Liver (tissue), 9 donors: ENCODE results near the gene UBASH3B. TPM values are rescaled to one million over a fixed set of nuclear protein-coding genes. Genes with fewer than 3 reads are reported as not detected.

ENCODE experiments used
- DNase-seq: peaks from one replicate; pipeline ENCODE4 v3.0.0-alpha.2; 2017; ENCODE audit warnings: low spot score
- H3K27ac ChIP-seq, 2 donors: one replicate each; pipeline ENCODE4 v1.7.0; 2013; ENCODE audit warnings: inconsistent platforms in 2 of 2, low read length in 2 of 2, control low read depth in 1 of 2, low read depth in 1 of 2, mild to moderate bottlenecking in 1 of 2
- H3K27me3 ChIP-seq, 4 donors: one replicate each; pipeline versions ENCODE4 v1.6.1 to v1.7.0; 2013; ENCODE audit warnings: low read length in 3 of 4, inconsistent platforms in 1 of 4, mild to moderate bottlenecking in 1 of 4, moderate library complexity in 1 of 4; ENCODE audit not compliant: control insufficient read depth in 4 of 4, insufficient read depth in 4 of 4
- H3K36me3 ChIP-seq, 4 donors: one replicate each; pipeline versions ENCODE4 v1.6.1 to v1.7.0; 2013; ENCODE audit warnings: low read length in 3 of 4, mild to moderate bottlenecking in 3 of 4, low read depth in 1 of 4, moderate library complexity in 1 of 4; ENCODE audit not compliant: control insufficient read depth in 4 of 4, insufficient read depth in 3 of 4
- H3K4me1 ChIP-seq, 4 donors: one replicate each; pipeline versions ENCODE4 v1.6.1 to v1.7.0; 2013; ENCODE audit warnings: low read length in 3 of 4, mild to moderate bottlenecking in 3 of 4, moderate library complexity in 1 of 4; ENCODE audit not compliant: control insufficient read depth in 4 of 4, insufficient read depth in 4 of 4
- H3K4me3 ChIP-seq, 3 donors: one replicate each; pipeline versions ENCODE4 v1.6.1 to v1.7.0; 2013; ENCODE audit warnings: low read length in 3 of 3, control low read depth in 1 of 3, low read depth in 1 of 3, mild to moderate bottlenecking in 1 of 3
- H3K9ac ChIP-seq, 2 donors: one replicate each; pipeline ENCODE4 v1.7.0; 2013; ENCODE audit warnings: low read length in 2 of 2, mild to moderate bottlenecking in 2 of 2, moderate library complexity in 2 of 2, control low read depth in 1 of 2, low read depth in 1 of 2
- H3K9me3 ChIP-seq, 4 donors: one replicate each; pipeline versions ENCODE4 v1.6.1 to v1.7.0; 2013; ENCODE audit warnings: low read length in 3 of 4; ENCODE audit not compliant: control insufficient read depth in 4 of 4
- ATF3 ChIP-seq: IDR thresholded peaks from 2 replicates; pipeline ENCODE4 v1.6.1; 2016; ENCODE audit warnings: antibody characterized with exemption
- CTCF ChIP-seq: fragments of 150-350 bp; IDR thresholded peaks from 2 replicates; pipeline ENCODE4 v1.5.1; 2017; ENCODE audit warnings: improper control_type of control experiment, low read depth, low read length; ENCODE audit not compliant: missing input control
- EGR1 ChIP-seq, 2 donors: IDR thresholded peaks; 2 replicates each; pipeline ENCODE4 v1.6.1; 2016 to 2018; ENCODE audit warnings: antibody characterized with exemption in 2 of 2, low read depth in 2 of 2
- FOXA1 ChIP-seq: IDR thresholded peaks from 2 replicates; pipeline ENCODE4 v1.6.1; 2016; ENCODE audit warnings: antibody characterized with exemption
- FOXA2 ChIP-seq: IDR thresholded peaks from 2 replicates; pipeline ENCODE4 v1.6.1; 2016; ENCODE audit warnings: antibody characterized with exemption
- GABPA ChIP-seq, 2 donors: IDR thresholded peaks in 1 of 2; conservative IDR thresholded peaks in 1 of 2; 2 replicates each; pipeline ENCODE4 v1.6.1; 2016; ENCODE audit warnings: antibody characterized with exemption in 2 of 2, mild to moderate bottlenecking in 1 of 2, moderate library complexity in 1 of 2
- HNF4A ChIP-seq, 2 donors: conservative IDR thresholded peaks; 2 replicates each; pipeline ENCODE4 v1.6.1; 2016; ENCODE audit warnings: antibody characterized with exemption in 2 of 2, mild to moderate bottlenecking in 2 of 2
- HNF4G ChIP-seq: IDR thresholded peaks from 2 replicates; pipeline ENCODE4 v1.6.1; 2016; ENCODE audit warnings: antibody characterized with exemption
- JUND ChIP-seq, 2 donors: IDR thresholded peaks; 2 replicates each; pipeline ENCODE4 v1.6.1; 2016; ENCODE audit warnings: antibody characterized with exemption in 2 of 2
- MAX ChIP-seq: IDR thresholded peaks from 2 replicates; pipeline ENCODE4 v1.6.1; 2016; ENCODE audit warnings: antibody characterized with exemption
- RAD21 ChIP-seq, 2 donors: IDR thresholded peaks; 2 replicates each; pipeline ENCODE4 v1.6.1; 2016; ENCODE audit warnings: antibody characterized with exemption in 2 of 2, mild to moderate bottlenecking in 2 of 2
- REST ChIP-seq: IDR thresholded peaks from 2 replicates; pipeline ENCODE4 v1.6.1; 2016; ENCODE audit warnings: antibody characterized with exemption, mild to moderate bottlenecking
- RXRA ChIP-seq, 2 donors: IDR thresholded peaks; 2 replicates each; pipeline ENCODE4 v1.6.1; 2017 to 2018; ENCODE audit warnings: antibody characterized with exemption in 2 of 2, mild to moderate bottlenecking in 1 of 2
- SP1 ChIP-seq: IDR thresholded peaks from 2 replicates; pipeline ENCODE4 v1.6.1; 2018; ENCODE audit warnings: antibody characterized with exemption, mild to moderate bottlenecking
- TAF1 ChIP-seq: conservative IDR thresholded peaks from 2 replicates; pipeline ENCODE4 v1.6.1; 2016; ENCODE audit warnings: antibody characterized with exemption, mild to moderate bottlenecking
- YY1 ChIP-seq: IDR thresholded peaks from 2 replicates; pipeline ENCODE4 v1.6.1; 2016; ENCODE audit warnings: antibody characterized with exemption, mild to moderate bottlenecking
- ZBTB33 ChIP-seq: IDR thresholded peaks from 2 replicates; pipeline ENCODE4 v1.6.1; 2016; ENCODE audit warnings: antibody characterized with exemption
- WGBS: extraction: QIAGEN DNeasy Blood & Tissue Kit; methylation state at CpG from one replicate; pipeline ENCODE4 v1.1.7; 2013; 5-methylcytosine and 5-hydroxymethylcytosine counted together
- polyA plus RNA-seq, 2 donors: library from polyadenylated mRNA; stranded (reverse) in 1 of 2; unstranded in 1 of 2; fragments of 200-250 nt in 1 of 2; fragments of >200 nt in 1 of 2; fragmentation: Nextera tagmentation in 1 of 2; extraction: Ambion mirVana in 1 of 2; gene quantifications; one replicate each; pipeline versions ENCODE4 v1.2.1 to v1.2.3, GENCODE V29; 2013 to 2015
- total RNA-seq, 2 donors: library from RNA; depleted of rRNA; stranded (reverse); fragments of >200 nt; gene quantifications; one replicate each; pipeline ENCODE4 v1.2.3, GENCODE V29; 2014
- donor health status: healthy.
- donor health status: healthy.
- donor health status: healthy.
- donor health status: healthy.
- donor health status: healthy.

Gene UBASH3B
- total and polyA plus RNA-seq, 4 donors: 0.48 to 5.5 (median 2.5) TPM

GRCh38 chr11:122678406-122678805 lies 22.9 kb downstream of the UBASH3B start:
- DNase-seq: no peak
- H3K9me3 ChIP-seq: no peaks in the 10 kb centered on the region
- no peak for TF ChIP-seq MAX
- TF ChIP-seq CTCF: no peak
- TF ChIP-seq HNF4G: no peak
- no peak for TF ChIP-seq RXRA (IDR thresholded peaks at IDR 0.05)
- no peak for TF ChIP-seq HNF4A (conservative IDR thresholded peaks at IDR 0.05)
- TF ChIP-seq RAD21 (IDR thresholded peaks at IDR 0.05): no peak
- TF ChIP-seq FOXA1: no peak
- TF ChIP-seq EGR1 (IDR thresholded peaks at IDR 0.05; ENCODE audit: low read depth in 2 of 2): no peak
- TF ChIP-seq JUND (IDR thresholded peaks at IDR 0.05): no peak
- H3K4me3 ChIP-seq: no peak overlapping the region
- H3K9ac ChIP-seq: no peak overlapping the region
- H3K36me3 ChIP-seq: no peaks in the 10 kb centered on the region
- no peaks in the 10 kb centered on the region for H3K27me3 ChIP-seq
- no peak overlapping the region for H3K27ac ChIP-seq
- peaks cover 0 to 11% (median 8%) of the 10 kb centered on the region in 4 donors for H3K4me1 ChIP-seq

GRCh38 chr11:122679466-122679865 lies 23.9 kb downstream of the UBASH3B start:
- WGBS: 87% methylated on average over 2 of the region's 2 CpGs
- DNase-seq: no peak
- no peak overlapping the region for H3K9ac ChIP-seq
- H3K27me3 ChIP-seq: no peaks in the 10 kb centered on the region
- H3K4me3 ChIP-seq: no peak overlapping the region
- H3K27ac ChIP-seq: no peak overlapping the region
- no peaks in the 10 kb centered on the region for H3K36me3 ChIP-seq
- H3K4me1 ChIP-seq: peaks cover 0 to 11% (median 8%) of the 10 kb centered on the region in 4 donors
- no peaks in the 10 kb centered on the region for H3K9me3 ChIP-seq
- TF ChIP-seq YY1: no peak
- TF ChIP-seq EGR1 (IDR thresholded peaks at IDR 0.05; ENCODE audit: low read depth in 2 of 2): no peak
- TF ChIP-seq GABPA (IDR thresholded peaks at IDR 0.05 in 1 of 2, conservative IDR thresholded peaks at IDR 0.05 in 1 of 2): no peak

GRCh38 chr11:122681070-122681469 lies 25.5 kb downstream of the UBASH3B start:
- no peak overlapping the region for H3K27ac ChIP-seq
- H3K36me3 ChIP-seq: no peaks in the 10 kb centered on the region
- DNase-seq: no peak
- 85% methylated on average over 3 of the region's 3 CpGs for WGBS
- no peak overlapping the region for H3K4me3 ChIP-seq
- no peaks in the 10 kb centered on the region for H3K4me1 ChIP-seq
- no peaks in the 10 kb centered on the region for H3K9me3 ChIP-seq
- no peaks in the 10 kb centered on the region for H3K27me3 ChIP-seq
- no peak overlapping the region for H3K9ac ChIP-seq
- TF ChIP-seq REST (no peak), HNF4A (conservative IDR thresholded peaks at IDR 0.05) (no peak), ATF3 (no peak), YY1 (no peak), ZBTB33 (no peak), EGR1 (IDR thresholded peaks at IDR 0.05; ENCODE audit: low read depth in 2 of 2) (no peak), JUND (IDR thresholded peaks at IDR 0.05) (no peak), RXRA (IDR thresholded peaks at IDR 0.05) (no peak), MAX (no peak), GABPA (IDR thresholded peaks at IDR 0.05 in 1 of 2, conservative IDR thresholded peaks at IDR 0.05 in 1 of 2) (no peak), SP1 (no peak), TAF1 (no peak), FOXA1 (no peak), CTCF (no peak), RAD21 (IDR thresholded peaks at IDR 0.05) (no peak), FOXA2 (no peak), HNF4G (no peak)
